H9 (cell line): Measurements from ENCODE around the gene STX8. TPM values are rescaled to one million over a fixed set of nuclear protein-coding genes. Genes with fewer than 3 reads are reported as not detected.

Experiments
- DNase-seq: peaks from one replicate; pipeline ENCODE4 v3.0.0-alpha.2; 2017
- H2AFZ ChIP-seq: one replicate; pipeline ENCODE4 v1.6.1; 2013; ENCODE audit warnings: mild to moderate bottlenecking, low read length, control low read depth, moderate library complexity
- H2AK5ac ChIP-seq: 2 replicates; pipeline ENCODE4 v1.6.1; 2013; ENCODE audit warnings: low read length, control low read depth, mixed read lengths; ENCODE audit not compliant: insufficient read length
- H2BK120ac ChIP-seq: one replicate; pipeline ENCODE4 v1.6.1; 2013; ENCODE audit warnings: low read depth, mild to moderate bottlenecking, low read length, control low read depth, inconsistent platforms; ENCODE audit not compliant: poor library complexity, severe bottlenecking
- H2BK12ac ChIP-seq: 2 replicates; pipeline ENCODE4 v1.6.1; 2013; ENCODE audit warnings: low read length, control low read depth, mixed read lengths, low read depth; ENCODE audit not compliant: insufficient read length
- H2BK15ac ChIP-seq: 2 replicates; pipeline ENCODE4 v1.6.1; 2013; ENCODE audit warnings: low read depth, low read length, control low read depth
- H2BK20ac ChIP-seq: one replicate; pipeline ENCODE4 v1.6.1; 2013; ENCODE audit warnings: low read depth, mild to moderate bottlenecking, low read length, control low read depth, inconsistent platforms; ENCODE audit not compliant: poor library complexity, severe bottlenecking
- H2BK5ac ChIP-seq: 2 replicates; pipeline ENCODE4 v1.6.1; 2013; ENCODE audit warnings: low read length, control low read depth, mixed read lengths; ENCODE audit not compliant: insufficient read length
- H3K14ac ChIP-seq: 2 replicates; pipeline ENCODE4 v1.6.1; 2013; ENCODE audit warnings: low read length, control low read depth; ENCODE audit not compliant: insufficient read depth
- H3K18ac ChIP-seq: 2 replicates; pipeline ENCODE4 v1.6.1; 2013; ENCODE audit warnings: low read depth, mild to moderate bottlenecking, mixed read lengths, low read length, control low read depth; ENCODE audit not compliant: insufficient read length
- H3K23ac ChIP-seq: 2 replicates; pipeline ENCODE4 v1.6.1; 2013; ENCODE audit warnings: low read length, control low read depth, mixed read lengths, low read depth; ENCODE audit not compliant: insufficient read length
- H3K23me2 ChIP-seq: 2 replicates; pipeline ENCODE4 v1.6.1; 2013; ENCODE audit warnings: low read depth, mild to moderate bottlenecking, mixed read lengths, low read length, control low read depth; ENCODE audit not compliant: insufficient read length, poor library complexity, severe bottlenecking
- H3K27ac ChIP-seq: 2 replicates; pipeline ENCODE4 v1.5.1; 2013; ENCODE audit warnings: low read length, control low read depth, mixed read lengths, low read depth; ENCODE audit not compliant: insufficient read length
- H3K27me3 ChIP-seq: 2 replicates; pipeline ENCODE4 v1.6.1; 2013; ENCODE audit warnings: low read length, control low read depth, inconsistent platforms; ENCODE audit not compliant: insufficient read depth
- H3K4ac ChIP-seq: 2 replicates; pipeline ENCODE4 v1.6.1; 2013; ENCODE audit warnings: low read depth, mild to moderate bottlenecking, control low read depth, inconsistent platforms, low read length, moderate library complexity
- H3K4me1 ChIP-seq: 2 replicates; pipeline ENCODE4 v1.6.1; 2013; ENCODE audit warnings: low read length, control low read depth, inconsistent platforms; ENCODE audit not compliant: insufficient read depth
- H3K4me2 ChIP-seq: 2 replicates; pipeline ENCODE4 v1.6.1; 2013; ENCODE audit warnings: low read length, control low read depth, mixed read lengths; ENCODE audit not compliant: insufficient read length, insufficient read depth
- H3K56ac ChIP-seq: 2 replicates; pipeline ENCODE4 v1.6.1; 2013; ENCODE audit warnings: low read depth, mild to moderate bottlenecking, mixed read lengths, low read length, control low read depth; ENCODE audit not compliant: insufficient read length
- H3K79me1 ChIP-seq: 2 replicates; pipeline ENCODE4 v1.6.1; 2013; ENCODE audit warnings: low read depth, mild to moderate bottlenecking, moderate library complexity, low read length, control low read depth, inconsistent platforms; ENCODE audit not compliant: insufficient read depth, poor library complexity, severe bottlenecking
- H3K79me2 ChIP-seq: 2 replicates; pipeline ENCODE4 v1.6.1; 2013; ENCODE audit warnings: low read length, control low read depth, inconsistent platforms; ENCODE audit not compliant: insufficient read depth
- H3K9ac ChIP-seq: 2 replicates; pipeline ENCODE4 v1.6.1; 2013; ENCODE audit warnings: low read length, control low read depth, mixed read lengths; ENCODE audit not compliant: insufficient read length; ENCODE audit errors: extremely low read depth
- H3K9me3 ChIP-seq: one replicate; pipeline ENCODE4 v1.6.1; 2013; ENCODE audit warnings: low read depth, low read length, inconsistent platforms; ENCODE audit not compliant: control insufficient read depth
- H3T11ph ChIP-seq: one replicate; pipeline ENCODE4 v1.6.1; 2013; ENCODE audit warnings: mild to moderate bottlenecking, low read length, control low read depth, inconsistent platforms
- H4K20me1 ChIP-seq: one replicate; pipeline ENCODE4 v1.6.1; 2013; ENCODE audit not compliant: control insufficient read depth, insufficient read length, insufficient read depth
- H4K5ac ChIP-seq: 2 replicates; pipeline ENCODE4 v1.6.1; 2013; ENCODE audit warnings: low read depth, mild to moderate bottlenecking, mixed read lengths, low read length, control low read depth; ENCODE audit not compliant: insufficient read length
- H4K8ac ChIP-seq: replicated peaks from 2 replicates; pipeline ENCODE4 v1.6.1; 2013; ENCODE audit warnings: low read length, control low read depth, mixed read lengths, low read depth; ENCODE audit not compliant: insufficient read length
- H4K91ac ChIP-seq: 2 replicates; pipeline ENCODE4 v1.6.1; 2013; ENCODE audit warnings: low read depth, mild to moderate bottlenecking, moderate library complexity, mixed read lengths, low read length, control low read depth; ENCODE audit not compliant: insufficient read length
- H3K27ac Mint-ChIP-seq, 3 experiments: 2 replicates in 2 of 3; 3 replicates in 1 of 3; pipeline ENCODE4 v1.8.0; 2020 to 2021; ENCODE audit warnings: mixed read lengths in 3 of 3, mild to moderate bottlenecking in 1 of 3, moderate library complexity in 1 of 3
- H3K27me3 Mint-ChIP-seq: 2 replicates; pipeline ENCODE4 v1.8.0; 2021; ENCODE audit warnings: low read depth, mild to moderate bottlenecking, moderate library complexity, mixed read lengths
- H3K36me3 Mint-ChIP-seq, 3 experiments: 2 replicates in 2 of 3; 3 replicates in 1 of 3; pipeline ENCODE4 v1.8.0; 2020 to 2021; ENCODE audit warnings: low read depth in 3 of 3, mixed read lengths in 3 of 3; ENCODE audit not compliant: insufficient read depth in 1 of 3
- H3K4me1 Mint-ChIP-seq, 2 experiments: 2 replicates each; pipeline ENCODE4 v1.8.0; 2020; ENCODE audit warnings: mixed read lengths in 2 of 2
- H3K4me3 Mint-ChIP-seq, 2 experiments: 2 replicates in 1 of 2; 3 replicates in 1 of 2; pipeline ENCODE4 v1.8.0; 2020 to 2021; ENCODE audit warnings: mild to moderate bottlenecking in 2 of 2, mixed read lengths in 2 of 2, moderate library complexity in 1 of 2
- H3K9me3 Mint-ChIP-seq, 2 experiments: 2 replicates in 1 of 2; 3 replicates in 1 of 2; pipeline ENCODE4 v1.8.0; 2020; ENCODE audit warnings: mild to moderate bottlenecking in 2 of 2, mixed read lengths in 2 of 2, moderate library complexity in 1 of 2
- CTCF ChIP-seq: fragments of 200-600 bp; sonication (generic); conservative IDR thresholded peaks from 3 replicates; pipeline ENCODE4 v1.8.0; 2021; ENCODE audit warnings: antibody characterized with exemption, mild to moderate bottlenecking
- WGBS: extraction: QIAGEN DNeasy Blood & Tissue Kit; methylation state at CpG from one replicate; pipeline ENCODE4 v1.1.7; 2013; ENCODE audit warnings: missing lambda C conversion rate, low lambda C conversion rate, mixed read lengths; ENCODE audit not compliant: insufficient read length; ENCODE audit errors: extremely low coverage; 5-methylcytosine and 5-hydroxymethylcytosine counted together
- total RNA-seq: library from RNA; stranded (reverse); gene quantifications from 2 replicates; pipeline ENCODE4 v1.2.1, GENCODE V29; 2021

The STX8 gene
- total RNA-seq, 1 experiment from 2014 or later, result 55.1 TPM

- Histone ChIP-seq H3K4ac (no peak overlapping the region), H4K5ac (no peak overlapping the region), H2AFZ (no peak overlapping the region), H2AK5ac (no peak overlapping the region), H2BK12ac (no peak overlapping the region), H3K27ac (no peak overlapping the region), H3K79me1 (no peaks in the 10 kb centered on the region), H3K9ac (no peak overlapping the region), H4K20me1 (peaks cover 6% of the 10 kb centered on the region), H4K8ac (no peak overlapping the region), H3K23ac (no peak overlapping the region), H3K4me2 (no peak overlapping the region), H2BK15ac (no peak overlapping the region), H3K79me2 (no peaks in the 10 kb centered on the region), H3K23me2 (no peaks in the 10 kb centered on the region), H3K56ac (no peak overlapping the region), H3K27me3 (no peaks in the 10 kb centered on the region), H2BK5ac (no peak overlapping the region), H2BK20ac (no peak overlapping the region), H3K18ac (no peak overlapping the region), H2BK120ac (no peak overlapping the region), H3K9me3 (no peaks in the 10 kb centered on the region), H3T11ph (no peak overlapping the region), H4K91ac (no peak overlapping the region), H3K4me1 (no peaks in the 10 kb centered on the region; the same call in 1 of the 2 replicates), H3K14ac (no peak overlapping the region)
- H3K4me1 Mint-ChIP-seq, result peaks cover 24 to 29% of the 10 kb centered on the region in 2 experiments
- H3K27me3 Mint-ChIP-seq, result no peaks in the 10 kb centered on the region; the same call in 1 of the 2 replicates
- H3K27ac Mint-ChIP-seq, result peak overlapping the region in 1 of 3 experiments; percentile 28; a peak in 1 of 7 replicates
- TF ChIP-seq CTCF, result no peak
- WGBS, result no CpG with 5 or more reads among the region's 8 CpGs
- H3K36me3 Mint-ChIP-seq, result no peaks in the 10 kb centered on the region
- no peak for DNase-seq
- no peak overlapping the region for H3K4me3 Mint-ChIP-seq
- no peaks in the 10 kb centered on the region for H3K9me3 Mint-ChIP-seq
Observed at GRCh38 chr17:9223531-9223930, 352.1 kb downstream of the STX8 start.
